ENCODE data around the gene IFI27L1. TPM values are rescaled to one million over a fixed set of nuclear protein-coding genes. Genes with fewer than 3 reads are reported as not detected.
A peak's percentile ranks its signal among the peaks of the same experiment; 100 is the strongest.

The IFI27L1 gene
- total RNA-seq, 1 experiment from 2014 or later = 14.7 TPM

GRCh38 chr14:94129111-94129757 is 48.1 kb downstream of the IFI27L1 start, which contains the start of gene IFI27L2:
IFI27L2 (minus strand) TSS chr14:94129604; CDS start chr14:94129564, 40 bp downstream.
- Histone ChIP-seq H3K27ac (ENCODE audit: low read depth, low read length, poor library complexity, severe bottlenecking) (no peak within 1 kb of the TSS), H3K36me3 (ENCODE audit: insufficient read depth, low read length, poor library complexity, severe bottlenecking) (no peaks in the 10 kb centered on the region), H3K4me3 (ENCODE audit: low read depth, low read length, poor library complexity, severe bottlenecking) (peak within 1 kb of the TSS; percentile 39), H3K4me1 (ENCODE audit: insufficient read depth, low read length, poor library complexity, severe bottlenecking) (peaks cover 5% of the 10 kb centered on the region), H3K9me3 (ENCODE audit: low read depth, low read length, poor library complexity, severe bottlenecking) (no peaks in the 10 kb centered on the region), H3K27me3 (replicated peaks; ENCODE audit: insufficient read depth, low read depth, low read length, poor library complexity) (no peaks in the 10 kb centered on the region)
- ChIA-PET POLR2A (ENCODE audit: low non-redundant PET) (interaction anchor here (0.7 kb wide), 1 partner anchor 75 kb away, joined by 3 read pairs; no protein-coding TSS in a partner anchor), CTCF (interaction anchor here (0.6 kb wide), 1 partner anchor 24 kb away, joined by 4 read pairs; no protein-coding TSS in a partner anchor)
- intact Hi-C loops (cut with micrococcal nuclease; ENCODE audit: unreplicated experiment) = no loop called here
- BruUV-seq (replicated peaks) = no TSS peak
- TF ChIP-seq CTCF (conservative IDR thresholded peaks at IDR 0.05; ENCODE audit: low read depth, low read length) (peak; percentile 32), EZH2 (IDR thresholded peaks at IDR 0.05; ENCODE audit: borderline replicate concordance, low read depth, low read length, poor library complexity, severe bottlenecking) (no peak)
- DNase-seq (ENCODE audit: low spot score) = peak; percentile 88

GRCh38 chr14:94129758-94130414 is 48.8 kb downstream of the IFI27L1 start:
- intact Hi-C loops (cut with micrococcal nuclease; ENCODE audit: unreplicated experiment) = loop anchor here (5.0 kb wide), 2 partner anchors 47 to 417 kb away; no protein-coding TSS in a partner anchor
- ChIA-PET CTCF (interaction anchor here (0.6 kb wide), 1 partner anchor 25 kb away, joined by 4 read pairs; no protein-coding TSS in a partner anchor), POLR2A (ENCODE audit: low non-redundant PET) (interaction anchor here (0.7 kb wide), 1 partner anchor 74 kb away, joined by 3 read pairs; no protein-coding TSS in a partner anchor)
- Histone ChIP-seq H3K9me3 (ENCODE audit: low read depth, low read length, poor library complexity, severe bottlenecking) (no peaks in the 10 kb centered on the region), H3K4me3 (ENCODE audit: low read depth, low read length, poor library complexity, severe bottlenecking) (peak overlapping the region; percentile 39), H3K27me3 (replicated peaks; ENCODE audit: insufficient read depth, low read depth, low read length, poor library complexity) (no peaks in the 10 kb centered on the region), H3K27ac (ENCODE audit: low read depth, low read length, poor library complexity, severe bottlenecking) (no peak overlapping the region), H3K4me1 (ENCODE audit: insufficient read depth, low read length, poor library complexity, severe bottlenecking) (peaks cover 5% of the 10 kb centered on the region), H3K36me3 (ENCODE audit: insufficient read depth, low read length, poor library complexity, severe bottlenecking) (no peaks in the 10 kb centered on the region)
- BruUV-seq (replicated peaks) = no TSS peak
- DNase-seq (ENCODE audit: low spot score) = peak; percentile 66
- TF ChIP-seq CTCF (conservative IDR thresholded peaks at IDR 0.05; ENCODE audit: low read depth, low read length) (no peak), EZH2 (IDR thresholded peaks at IDR 0.05; ENCODE audit: borderline replicate concordance, low read depth, low read length, poor library complexity, severe bottlenecking) (no peak)

DNA sequence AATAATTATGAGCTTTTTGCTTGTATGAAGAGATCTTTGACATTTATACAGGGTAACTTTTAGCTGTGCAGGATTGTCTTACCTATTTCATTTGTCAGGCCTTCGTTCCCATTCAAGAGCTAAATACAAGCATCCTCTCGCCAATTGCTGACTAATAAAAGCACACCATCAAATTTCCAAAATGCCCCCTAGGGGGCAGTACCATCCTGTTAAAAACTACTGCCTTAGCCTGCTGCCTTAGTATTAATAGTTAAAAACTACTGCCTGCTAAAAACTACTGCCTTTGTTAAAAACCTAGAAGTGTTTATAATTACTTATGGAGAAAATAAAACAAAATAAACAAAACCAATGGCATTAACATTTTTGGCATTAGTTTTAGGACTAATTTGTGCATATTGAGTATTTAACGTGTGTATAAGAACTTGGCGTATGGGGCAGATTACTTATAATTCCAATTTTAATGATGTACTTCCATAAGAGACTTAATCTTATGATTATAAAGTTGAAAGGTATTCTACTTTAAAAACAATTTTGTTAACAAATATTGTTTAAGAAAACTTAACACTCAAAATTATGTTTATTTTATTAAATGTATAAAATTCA is 51.3 kb downstream of the IFI27L1 start:
- no peaks in the 10 kb centered on the region for H3K27me3 ChIP-seq (replicated peaks; ENCODE audit: insufficient read depth, low read depth, low read length, poor library complexity)
- H3K4me1 ChIP-seq (ENCODE audit: insufficient read depth, low read length, poor library complexity, severe bottlenecking) = peaks cover 5% of the 10 kb centered on the region
- no peak overlapping the region for H3K27ac ChIP-seq (ENCODE audit: low read depth, low read length, poor library complexity, severe bottlenecking)
- no peaks in the 10 kb centered on the region for H3K36me3 ChIP-seq (ENCODE audit: insufficient read depth, low read length, poor library complexity, severe bottlenecking)
- intact Hi-C loops (cut with micrococcal nuclease; ENCODE audit: unreplicated experiment) = loop anchor here (5.0 kb wide), 2 partner anchors 45 to 415 kb away; no protein-coding TSS in a partner anchor
- H3K9me3 ChIP-seq (ENCODE audit: low read depth, low read length, poor library complexity, severe bottlenecking) = no peaks in the 10 kb centered on the region
- DNase-seq (ENCODE audit: low spot score) = peak; percentile 78
- ChIA-PET POLR2A (ENCODE audit: low non-redundant PET) (no interaction called here), CTCF (interaction anchor here (0.6 to 1.7 kb wide), 8 partner anchors 10 to 354 kb away, joined by 3 to 10 read pairs (median 4); no protein-coding TSS in a partner anchor)
- no peak overlapping the region for H3K4me3 ChIP-seq (ENCODE audit: low read depth, low read length, poor library complexity, severe bottlenecking)
- no TSS peak for BruUV-seq (replicated peaks)
- no peak for TF ChIP-seq EZH2 (IDR thresholded peaks at IDR 0.05; ENCODE audit: borderline replicate concordance, low read depth, low read length, poor library complexity, severe bottlenecking)
- peak; percentile 86 for TF ChIP-seq CTCF (conservative IDR thresholded peaks at IDR 0.05; ENCODE audit: low read depth, low read length)

Data from A673 (cell line).